CD14-positive monocyte (primary cell): ENCODE measurements around the gene CDK15. TPM values are rescaled to one million over a fixed set of nuclear protein-coding genes. Genes with fewer than 3 reads are reported as not detected.

Experiments
- DNase-seq, 3 donors: peaks; one replicate each; pipeline ENCODE4 v3.0.0-alpha.2; 2011 to 2022
- H2AFZ ChIP-seq: 2 replicates; pipeline ENCODE4 v1.6.0; 2012; ENCODE audit warnings: mild to moderate bottlenecking, low read depth, low read length, inconsistent platforms; ENCODE audit not compliant: insufficient read depth, poor library complexity, severe bottlenecking
- H3K27ac ChIP-seq, 2 donors: 1 replicate in 1 of 2; 2 replicates in 1 of 2; pipeline ENCODE4 v1.5.1; 2012 to 2013; ENCODE audit warnings: low read length in 2 of 2, control low read depth in 1 of 2, inconsistent platforms in 1 of 2, low read depth in 1 of 2, mild to moderate bottlenecking in 1 of 2
- H3K27me3 ChIP-seq, 2 donors: one replicate each; pipeline versions ENCODE4 v1.6.0 to v1.6.1; 2011 to 2013; ENCODE audit warnings: low read length in 2 of 2; ENCODE audit not compliant: control insufficient read depth in 2 of 2, insufficient read depth in 2 of 2
- H3K36me3 ChIP-seq, 2 donors: replicated peaks in 1 of 2; 1 replicate in 1 of 2; 2 replicates in 1 of 2; pipeline versions ENCODE4 v1.5.1 to v1.6.1; 2012 to 2013; ENCODE audit warnings: low read length in 2 of 2, control low read depth in 1 of 2, inconsistent platforms in 1 of 2, mild to moderate bottlenecking in 1 of 2; ENCODE audit not compliant: insufficient read depth in 2 of 2, control insufficient read depth in 1 of 2
- H3K4me1 ChIP-seq, 2 donors: 1 replicate in 1 of 2; 2 replicates in 1 of 2; pipeline versions ENCODE4 v1.5.1 to v1.6.1; 2012 to 2013; ENCODE audit warnings: low read length in 2 of 2, control low read depth in 1 of 2, inconsistent platforms in 1 of 2, mild to moderate bottlenecking in 1 of 2, moderate library complexity in 1 of 2; ENCODE audit not compliant: insufficient read depth in 2 of 2, control insufficient read depth in 1 of 2
- H3K4me2 ChIP-seq: replicated peaks from 2 replicates; pipeline ENCODE3; 2012; ENCODE audit warnings: low read length, moderate library complexity, mild to moderate bottlenecking; ENCODE audit not compliant: poor library complexity, severe bottlenecking; ENCODE audit errors: extremely low read depth
- H3K4me3 ChIP-seq, 3 experiments: fragments of 200-600 bp in 1 of 3; sonication (generic) in 1 of 3; replicated peaks in 1 of 3; 1 replicate in 2 of 3; 2 replicates in 1 of 3; pipeline ENCODE4 v1.5.1; 2011 to 2013; ENCODE audit warnings: low read length in 3 of 3, mild to moderate bottlenecking in 3 of 3, control low read depth in 2 of 3, low read depth in 2 of 3, inconsistent platforms in 1 of 3, moderate library complexity in 1 of 3
- H3K79me2 ChIP-seq: 2 replicates; pipeline ENCODE4 v1.6.0; 2012; ENCODE audit warnings: mild to moderate bottlenecking, control low read depth, inconsistent platforms, low read length, moderate library complexity; ENCODE audit not compliant: insufficient read depth
- H3K9ac ChIP-seq: 2 replicates; pipeline ENCODE4 v1.6.0; 2017; ENCODE audit warnings: low read length, mild to moderate bottlenecking; ENCODE audit not compliant: insufficient read depth, poor library complexity, severe bottlenecking
- H3K9me3 ChIP-seq, 2 donors: replicated peaks in 1 of 2; 1 replicate in 1 of 2; 2 replicates in 1 of 2; pipeline versions ENCODE4 v1.5.1 to v1.6.1; 2012 to 2013; ENCODE audit warnings: low read length in 2 of 2, control low read depth in 1 of 2; ENCODE audit not compliant: control insufficient read depth in 1 of 2, insufficient read depth in 1 of 2
- H4K20me1 ChIP-seq: 2 replicates; pipeline ENCODE4 v1.6.0; 2012; ENCODE audit warnings: mild to moderate bottlenecking, low read length, control low read depth, moderate library complexity; ENCODE audit not compliant: insufficient read depth
- H3K27ac Mint-ChIP-seq, 7 donors: one replicate each; pipeline ENCODE4 v1.8.0; 2020; ENCODE audit warnings: mild to moderate bottlenecking in 7 of 7, mixed read lengths in 7 of 7, moderate library complexity in 6 of 7, inconsistent platforms in 2 of 7
- H3K27me3 Mint-ChIP-seq, 3 donors: one replicate each; pipeline ENCODE4 v1.8.0; 2021 to 2022; ENCODE audit warnings: low read depth in 3 of 3, mild to moderate bottlenecking in 3 of 3, mixed read lengths in 3 of 3, moderate library complexity in 3 of 3, inconsistent platforms in 1 of 3
- H3K36me3 Mint-ChIP-seq, 2 donors: one replicate each; pipeline ENCODE4 v1.8.0; 2020; ENCODE audit warnings: mixed read lengths in 2 of 2, inconsistent platforms in 1 of 2, mild to moderate bottlenecking in 1 of 2
- H3K4me1 Mint-ChIP-seq: one replicate; pipeline ENCODE4 v1.8.0; 2020; ENCODE audit warnings: mild to moderate bottlenecking, mixed read lengths
- H3K4me3 Mint-ChIP-seq, 2 donors: one replicate each; pipeline ENCODE4 v1.8.0; 2020; ENCODE audit warnings: mild to moderate bottlenecking in 2 of 2, mixed read lengths in 2 of 2, moderate library complexity in 1 of 2
- H3K9me3 Mint-ChIP-seq, 7 donors: one replicate each; pipeline ENCODE4 v1.8.0; 2020 to 2022; ENCODE audit warnings: mixed read lengths in 7 of 7, mild to moderate bottlenecking in 6 of 7, moderate library complexity in 6 of 7, inconsistent platforms in 2 of 7
- WGBS: methylation state at CpG from one replicate; pipeline ENCODE4 v1.1.5; 2013; ENCODE audit warnings: missing lambda C conversion rate; ENCODE audit not compliant: insufficient coverage; 5-methylcytosine and 5-hydroxymethylcytosine counted together
- intact Hi-C, 2 donors: fragments of 100-400 bp; cut with micrococcal nuclease; formaldehyde crosslinking; loops; one replicate each; pipeline versions ENCODE4 v1.15.0 to v1.15.1; 2023
- polyA plus RNA-seq, 3 donors: library from polyadenylated mRNA; depleted of rRNA in 1 of 3; unstranded in 2 of 3; stranded (reverse) in 1 of 3; fragments of 300-500 nt in 2 of 3; fragments of >200 nt in 1 of 3; fragmentation: Illumina TruSeq in 2 of 3; gene quantifications; 1 replicate in 2 of 3; 2 replicates in 1 of 3; pipeline ENCODE4 v1.2.3, GENCODE V29; 2012 to 2021
- TF ChIP-seq, protein P1 (sequence below): fragments of 200-600 bp; IDR thresholded peaks from one replicate; pipeline ENCODE4 v1.8.0; 2022; ENCODE audit warnings: antibody characterized with exemption, mild to moderate bottlenecking

CDK15 gene
- polyA plus RNA-seq, 3 donors: not detected

GRCh38 chr2:201936817-201937216 is 130.5 kb downstream of the CDK15 start:
- Mint-ChIP-seq H3K9me3 (peaks cover 0 to 10% (median 3%) of the 10 kb centered on the region in 7 donors), H3K4me1 (no peaks in the 10 kb centered on the region), H3K27me3 (peaks cover 2 to 9% (median 7%) of the 10 kb centered on the region in 3 donors), H3K36me3 (no peaks in the 10 kb centered on the region), H3K27ac (no peak overlapping the region), H3K4me3 (no peak overlapping the region)
- no peaks in the 10 kb centered on the region for H4K20me1 ChIP-seq
- TF ChIP-seq, protein P1, sequence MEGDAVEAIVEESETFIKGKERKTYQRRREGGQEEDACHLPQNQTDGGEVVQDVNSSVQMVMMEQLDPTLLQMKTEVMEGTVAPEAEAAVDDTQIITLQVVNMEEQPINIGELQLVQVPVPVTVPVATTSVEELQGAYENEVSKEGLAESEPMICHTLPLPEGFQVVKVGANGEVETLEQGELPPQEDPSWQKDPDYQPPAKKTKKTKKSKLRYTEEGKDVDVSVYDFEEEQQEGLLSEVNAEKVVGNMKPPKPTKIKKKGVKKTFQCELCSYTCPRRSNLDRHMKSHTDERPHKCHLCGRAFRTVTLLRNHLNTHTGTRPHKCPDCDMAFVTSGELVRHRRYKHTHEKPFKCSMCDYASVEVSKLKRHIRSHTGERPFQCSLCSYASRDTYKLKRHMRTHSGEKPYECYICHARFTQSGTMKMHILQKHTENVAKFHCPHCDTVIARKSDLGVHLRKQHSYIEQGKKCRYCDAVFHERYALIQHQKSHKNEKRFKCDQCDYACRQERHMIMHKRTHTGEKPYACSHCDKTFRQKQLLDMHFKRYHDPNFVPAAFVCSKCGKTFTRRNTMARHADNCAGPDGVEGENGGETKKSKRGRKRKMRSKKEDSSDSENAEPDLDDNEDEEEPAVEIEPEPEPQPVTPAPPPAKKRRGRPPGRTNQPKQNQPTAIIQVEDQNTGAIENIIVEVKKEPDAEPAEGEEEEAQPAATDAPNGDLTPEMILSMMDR: no peak
- no peak overlapping the region for H3K4me2 ChIP-seq
- no peaks in the 10 kb centered on the region for H3K36me3 ChIP-seq
- peaks cover 0 to 3% of the 10 kb centered on the region in 2 donors for H3K9me3 ChIP-seq
- intact Hi-C loops: no loop called here
- H3K9ac ChIP-seq: no peak overlapping the region
- WGBS: 96% methylated on average over 4 of the region's 4 CpGs
- H3K27ac ChIP-seq: no peak overlapping the region
- H3K79me2 ChIP-seq: no peaks in the 10 kb centered on the region
- H3K4me3 ChIP-seq: no peak overlapping the region
- H3K27me3 ChIP-seq: no peaks in the 10 kb centered on the region
- H2AFZ ChIP-seq: no peak overlapping the region
- DNase-seq: no peak
- no peaks in the 10 kb centered on the region for H3K4me1 ChIP-seq

GRCh38 chr2:201937343-201937742 is 131.0 kb downstream of the CDK15 start:
- H3K36me3 ChIP-seq: no peaks in the 10 kb centered on the region
- H3K36me3 Mint-ChIP-seq: no peaks in the 10 kb centered on the region
- H3K4me3 ChIP-seq: no peak overlapping the region
- H3K4me2 ChIP-seq: no peak overlapping the region
- H3K4me1 ChIP-seq: no peaks in the 10 kb centered on the region
- H3K9me3 Mint-ChIP-seq: peaks cover 0 to 10% (median 3%) of the 10 kb centered on the region in 7 donors
- TF ChIP-seq, protein P1: no peak
- no peak overlapping the region for H3K27ac ChIP-seq
- H3K9ac ChIP-seq: no peak overlapping the region
- H3K27me3 ChIP-seq: no peaks in the 10 kb centered on the region
- H3K4me3 Mint-ChIP-seq: no peak overlapping the region
- intact Hi-C loops: no loop called here
- no CpG with 5 or more reads among the region's 4 CpGs for WGBS
- H2AFZ ChIP-seq: no peak overlapping the region
- H3K27ac Mint-ChIP-seq: no peak overlapping the region
- peaks cover 0 to 3% of the 10 kb centered on the region in 2 donors for H3K9me3 ChIP-seq
- H3K79me2 ChIP-seq: no peaks in the 10 kb centered on the region
- H4K20me1 ChIP-seq: no peaks in the 10 kb centered on the region
- no peaks in the 10 kb centered on the region for H3K4me1 Mint-ChIP-seq
- DNase-seq: no peak
- H3K27me3 Mint-ChIP-seq: peaks cover 2 to 8% (median 7%) of the 10 kb centered on the region in 3 donors
